Aorta (tissue), 5 donors: ENCODE data around the gene CXCR2. TPM values are rescaled to one million over a fixed set of nuclear protein-coding genes. Genes with fewer than 3 reads are reported as not detected.
"Not testable (repeated sequence)": the region's sequence is repeated elsewhere in the genome, so short reads cannot be mapped to it uniquely, and the experiment has no call there.

Experiments used
- ATAC-seq: fragments of 200-7000 bp; cut with Tn5 transposase; one replicate; pipeline ENCODE4 v1.9.1; 2022; ENCODE audit warnings: moderate library complexity; ENCODE audit not compliant: low FRiP score
- DNase-seq, 2 donors: peaks; one replicate each; pipeline ENCODE4 v3.0.0-alpha.2; 2020
- H3K27ac ChIP-seq, 2 donors: one replicate each; pipeline ENCODE4 v1.5.1; 2013; ENCODE audit warnings: low read length in 2 of 2, mild to moderate bottlenecking in 2 of 2, moderate library complexity in 2 of 2, control low read depth in 1 of 2, inconsistent platforms in 1 of 2, low read depth in 1 of 2
- H3K27me3 ChIP-seq, 2 donors: one replicate each; pipeline ENCODE4 v1.6.1; 2013; ENCODE audit warnings: control low read depth in 1 of 2, low read length in 1 of 2, mild to moderate bottlenecking in 1 of 2, moderate library complexity in 1 of 2; ENCODE audit not compliant: insufficient read depth in 2 of 2, control insufficient read depth in 1 of 2
- H3K36me3 ChIP-seq, 2 donors: one replicate each; pipeline ENCODE4 v1.6.1; 2013; ENCODE audit warnings: control low read depth in 1 of 2, low read length in 1 of 2, mild to moderate bottlenecking in 1 of 2; ENCODE audit not compliant: insufficient read depth in 2 of 2, control insufficient read depth in 1 of 2
- H3K4me1 ChIP-seq, 2 donors: one replicate each; pipeline ENCODE4 v1.6.1; 2013; ENCODE audit warnings: low read length in 2 of 2, control low read depth in 1 of 2, mild to moderate bottlenecking in 1 of 2, moderate library complexity in 1 of 2; ENCODE audit not compliant: insufficient read depth in 2 of 2, control insufficient read depth in 1 of 2
- H3K4me3 ChIP-seq, 2 donors: one replicate each; pipeline ENCODE4 v1.5.1; 2013; ENCODE audit warnings: low read length in 2 of 2, control low read depth in 1 of 2, mild to moderate bottlenecking in 1 of 2
- H3K9me3 ChIP-seq: one replicate; pipeline ENCODE4 v1.6.1; 2013; ENCODE audit warnings: mild to moderate bottlenecking, low read length; ENCODE audit not compliant: control insufficient read depth
- WGBS, 2 donors: extraction: QIAGEN DNeasy Blood & Tissue Kit; methylation state at CpG; one replicate each; pipeline ENCODE4 v1.1.7; 2013; 5-methylcytosine and 5-hydroxymethylcytosine counted together
- intact Hi-C, 2 donors: fragments of 100-400 bp; cut with DNase I; formaldehyde crosslinking; loops; one replicate each; pipeline versions ENCODE4 v1.14.2 to v1.15.0; 2022
- polyA plus RNA-seq, 2 donors: library from polyadenylated mRNA; stranded (reverse); fragments of 200-250 nt; gene quantifications; one replicate each; pipeline ENCODE4 v1.2.3, GENCODE V29; 2013
- total RNA-seq, 2 donors: library from RNA; stranded (reverse); fragmentation: NEBNext Ultra II Directional; extraction: Animal tissue kit (Norgen Biotek cat#: 25700); gene quantifications; one replicate each; pipeline ENCODE4 v1.2.1, GENCODE V29; 2021
- donor health status: healthy with polysubstance abuse.
- donor health status: Bipolar disorder and iron deficiency.
- donor health status: DM: no; HTN: no; CAD: no.
- donor health status: DM: no; HTN: no; CAD: no.
- donor health status: DM: yes; HTN: yes; CAD: no.

Gene CXCR2
- total and polyA plus RNA-seq, 4 donors, result 0.05 to 4.9 (median 2.1) TPM

DNA sequence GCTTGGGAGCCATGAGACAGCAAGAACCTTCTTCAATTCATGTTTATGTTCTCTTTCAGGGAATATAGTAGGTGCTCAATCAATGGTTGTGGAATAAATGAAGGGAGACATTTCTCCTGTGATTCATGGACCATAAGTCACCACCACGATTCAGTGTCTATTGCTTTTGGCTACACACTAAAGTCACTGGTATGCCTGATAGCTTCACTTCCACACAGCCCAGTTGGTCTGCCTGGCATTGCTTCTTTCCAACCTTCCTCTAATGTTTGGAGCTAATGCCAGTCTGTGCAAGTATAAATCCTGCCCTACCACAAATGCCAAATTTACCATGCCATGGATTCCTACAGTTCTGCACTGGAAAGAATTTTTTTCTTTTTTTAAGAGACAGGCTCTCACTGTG, 42.2 kb downstream of the CXCR2 start:
- intact Hi-C loops, result no loop called here
- ATAC-seq (no peak), DNase-seq (no peak)
- 18 to 22% methylated on average over 1 of the region's 1 CpG for WGBS, 2 donors
- Histone ChIP-seq H3K4me3 (no peak overlapping the region), H3K36me3 (no peaks in the 10 kb centered on the region), H3K27ac (no peak overlapping the region), H3K27me3 (no peaks in the 10 kb centered on the region), H3K9me3 (no peaks in the 10 kb centered on the region), H3K4me1 (no peaks in the 10 kb centered on the region)

DNA sequence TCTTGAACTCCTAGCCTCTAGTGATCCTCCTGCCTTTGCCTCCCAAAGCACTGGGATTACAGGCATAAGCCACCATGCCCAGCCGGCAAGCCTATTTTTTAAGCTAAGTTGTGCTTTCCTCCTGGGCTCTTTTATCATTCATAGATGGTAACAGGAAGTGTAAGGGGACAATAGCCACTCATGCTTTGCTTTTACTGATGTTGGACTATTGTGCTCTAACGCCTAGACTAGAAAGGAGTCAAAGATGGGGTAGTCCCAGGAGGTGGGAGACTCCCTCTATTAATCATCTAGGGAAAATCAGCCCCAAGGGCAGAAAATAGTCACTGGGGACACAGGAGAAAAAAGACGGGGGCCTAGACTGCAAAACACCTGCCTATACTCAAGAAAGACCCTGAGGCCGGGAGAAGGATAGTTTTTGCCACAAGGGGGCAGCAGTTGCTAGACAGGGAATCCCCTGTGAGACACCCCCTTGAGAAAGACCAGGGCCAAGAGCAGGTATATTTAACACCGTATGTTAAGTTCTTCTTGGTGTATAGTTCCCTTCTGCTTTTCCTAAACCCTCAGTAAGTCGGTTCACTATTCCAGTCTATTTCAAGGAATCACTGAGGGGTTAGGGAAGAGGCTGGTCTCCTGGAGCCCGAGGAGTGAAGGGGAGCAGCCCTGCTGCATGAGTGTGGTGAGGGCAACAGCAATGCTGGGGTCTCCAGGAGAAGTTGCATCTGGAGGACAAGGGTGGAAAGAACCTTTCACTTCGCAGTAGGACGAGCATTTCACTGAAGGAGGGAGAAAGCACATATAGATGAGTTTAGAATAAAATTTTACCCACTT, 43.0 kb downstream of the CXCR2 start:
- no peak overlapping the region for H3K4me3 ChIP-seq
- no peaks in the 10 kb centered on the region for H3K4me1 ChIP-seq
- H3K36me3 ChIP-seq, result no peaks in the 10 kb centered on the region
- no peaks in the 10 kb centered on the region for H3K27me3 ChIP-seq
- H3K27ac ChIP-seq, result no peak overlapping the region
- ATAC-seq (no peak), DNase-seq (peak in 1 of 2 donors; percentile 78)
- no peaks in the 10 kb centered on the region for H3K9me3 ChIP-seq
- intact Hi-C loops, result no loop called here
- WGBS, 2 donors, result 51 to 53% methylated on average over 9 of the region's 9 CpGs

DNA sequence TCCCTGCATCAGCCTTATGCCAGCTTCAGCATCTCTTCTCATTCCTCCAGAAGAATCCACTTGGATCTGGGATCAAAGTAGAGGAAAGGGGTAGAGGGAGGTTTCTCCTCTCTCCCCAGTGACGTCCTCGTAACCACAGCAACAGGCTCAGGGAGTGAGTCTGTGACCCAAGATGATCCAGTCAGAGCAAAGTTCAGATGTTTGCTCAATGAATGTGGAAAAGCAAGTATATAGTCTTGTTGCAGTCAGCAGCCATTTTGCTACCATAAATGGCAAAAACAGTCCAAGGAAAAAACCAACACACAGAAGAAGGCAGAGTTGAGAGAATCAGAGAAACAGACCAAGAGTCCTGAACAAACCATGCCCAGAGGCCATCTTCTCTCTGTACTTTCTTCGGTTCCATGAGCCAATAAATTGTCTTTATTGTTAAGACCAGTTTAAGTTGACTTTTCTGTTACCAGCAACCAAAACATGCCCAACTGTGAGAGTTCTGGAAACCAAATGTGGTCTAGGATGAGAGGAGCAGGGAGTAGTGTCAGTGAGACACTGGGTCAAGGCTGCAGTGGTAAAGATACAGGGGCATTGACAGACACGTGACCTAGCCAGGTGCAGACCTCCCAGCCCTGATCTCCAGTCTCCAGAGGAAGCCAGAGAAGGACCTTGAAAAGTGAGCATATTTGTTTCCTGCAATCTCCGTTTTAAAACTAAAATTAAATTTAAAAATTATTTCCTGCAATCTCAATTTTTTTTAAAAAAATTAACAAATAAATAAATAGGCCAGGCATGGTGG, 44.1 kb downstream of the CXCR2 start:
- ATAC-seq (no peak), DNase-seq (no peak)
- 81 to 82% methylated on average over 5 of the region's 5 CpGs for WGBS, 2 donors
- no peaks in the 10 kb centered on the region for H3K27me3 ChIP-seq
- intact Hi-C loops, result no loop called here
- no peaks in the 10 kb centered on the region for H3K4me1 ChIP-seq
- H3K36me3 ChIP-seq, result no peaks in the 10 kb centered on the region
- H3K27ac ChIP-seq, result no peak overlapping the region
- H3K4me3 ChIP-seq, result no peak overlapping the region
- no peaks in the 10 kb centered on the region for H3K9me3 ChIP-seq

DNA sequence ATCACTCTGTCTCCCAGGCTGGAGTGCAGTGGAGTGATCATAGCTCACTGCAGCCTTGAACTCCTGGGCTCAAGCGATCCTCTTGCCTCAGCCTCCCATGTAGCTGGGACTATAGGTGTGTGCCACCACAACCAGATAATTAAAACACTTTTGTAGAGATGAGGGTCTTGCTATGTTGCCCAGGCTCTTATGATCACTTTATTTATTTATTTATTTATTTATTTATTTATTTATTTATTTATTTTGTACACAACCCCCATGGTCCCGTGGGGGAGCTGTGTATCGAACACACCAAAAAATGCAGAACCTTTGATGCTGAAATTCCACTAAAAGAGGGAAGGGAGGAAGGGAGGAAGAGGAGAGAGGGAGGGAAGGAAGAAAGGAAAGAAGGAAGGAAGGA, 45.9 kb downstream of the CXCR2 start:
- ATAC-seq, DNase-seq, H3K27me3 ChIP-seq, H3K36me3 ChIP-seq, H3K4me3 ChIP-seq, H3K27ac ChIP-seq, H3K9me3 ChIP-seq, H3K4me1 ChIP-seq, intact Hi-C loops: not testable (repeated sequence)
- WGBS, 2 donors, result 86 to 87% methylated on average over 3 of the region's 3 CpGs

DNA sequence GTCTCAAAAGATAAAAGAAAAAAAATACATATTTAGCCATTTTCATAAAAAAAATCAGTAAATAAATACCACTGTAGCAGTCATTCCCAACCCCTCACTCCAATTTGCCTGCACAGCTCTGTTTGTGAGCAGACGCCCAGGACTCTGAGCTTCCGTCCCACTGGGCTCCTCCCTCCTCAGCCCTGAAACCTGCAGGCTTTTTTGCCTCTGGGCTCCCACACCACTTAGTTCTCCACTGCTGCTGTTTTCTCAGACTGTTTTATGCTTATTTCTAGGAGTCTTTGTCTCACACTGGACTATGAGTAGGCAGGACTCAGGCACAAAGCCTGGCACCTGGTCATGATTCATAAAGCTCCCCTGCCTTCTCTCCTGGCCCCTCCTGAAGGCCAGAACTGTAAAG, 47.0 kb downstream of the CXCR2 start:
- DNase-seq (no peak), ATAC-seq (no peak)
- Histone ChIP-seq H3K9me3 (no peaks in the 10 kb centered on the region), H3K27me3 (no peaks in the 10 kb centered on the region), H3K4me3 (no peak overlapping the region), H3K27ac (no peak overlapping the region), H3K36me3 (no peaks in the 10 kb centered on the region), H3K4me1 (no peaks in the 10 kb centered on the region)
- intact Hi-C loops, result no loop called here
- WGBS, 2 donors, result 77 to 89% methylated on average over 2 of the region's 2 CpGs

DNA sequence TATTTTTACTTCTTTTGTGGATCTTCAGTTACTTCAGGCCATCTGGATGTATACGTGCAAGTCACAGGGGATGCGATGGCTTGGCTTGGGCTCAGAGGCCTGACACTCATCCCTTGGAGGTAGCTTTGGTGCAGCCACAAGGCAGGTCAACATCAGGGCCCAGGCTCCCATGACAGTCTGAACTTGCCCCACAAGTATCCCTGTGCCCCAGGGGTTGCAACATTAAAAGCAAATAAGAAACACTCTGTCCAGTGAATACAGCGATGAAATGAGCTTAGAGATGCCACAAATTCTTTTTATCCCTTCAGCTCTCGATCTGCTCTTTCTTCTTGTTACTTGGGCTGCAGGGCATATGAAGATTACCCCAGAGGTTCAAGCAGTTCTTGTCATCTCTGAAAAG, 54.0 kb downstream of the CXCR2 start:
- intact Hi-C loops, result loop anchor here in 1 of 2 donors (10.0 kb wide), 1 partner anchor 215 kb away; the partner anchor contains the start of gene CTDSP1
- no peaks in the 10 kb centered on the region for H3K27me3 ChIP-seq
- DNase-seq, result no peak
- no peaks in the 10 kb centered on the region for H3K36me3 ChIP-seq
- no peaks in the 10 kb centered on the region for H3K9me3 ChIP-seq
- no peak overlapping the region for H3K4me3 ChIP-seq
- H3K27ac ChIP-seq, result no peak overlapping the region
- 90 to 91% methylated on average over 4 of the region's 4 CpGs for WGBS, 2 donors
- H3K4me1 ChIP-seq, result no peaks in the 10 kb centered on the region
- no peak for ATAC-seq

DNA sequence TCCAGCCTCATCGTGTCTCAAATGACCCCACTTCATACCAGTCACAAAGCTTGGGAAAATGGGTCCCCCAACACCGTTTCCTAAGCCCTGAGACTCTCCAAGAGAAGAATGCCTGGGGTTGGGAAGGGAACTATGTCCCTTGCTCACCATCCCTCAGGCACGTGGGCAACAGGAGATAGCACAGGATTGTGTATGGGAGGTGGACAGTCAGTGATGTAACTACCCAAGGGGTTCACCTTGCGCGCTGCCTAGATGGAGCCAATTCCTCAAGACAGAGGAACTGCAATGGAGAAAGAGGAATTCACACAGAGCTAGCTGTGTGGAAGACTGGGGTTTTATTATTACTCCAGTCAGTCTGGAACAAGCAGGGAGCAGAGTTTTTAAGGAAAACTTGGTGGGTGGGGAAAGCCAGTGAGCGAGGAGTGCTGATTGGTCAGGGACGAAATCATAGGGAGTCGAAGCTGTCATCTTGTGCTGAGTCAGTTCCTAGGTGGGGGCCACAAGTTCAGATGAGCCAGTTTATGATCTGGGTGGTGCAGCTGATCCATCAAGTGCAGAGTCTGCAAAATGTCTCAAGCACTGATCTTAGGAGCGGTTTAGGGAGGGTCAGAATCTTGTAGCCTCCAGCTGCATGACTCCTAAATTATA, 54.8 kb downstream of the CXCR2 start:
- Histone ChIP-seq H3K9me3 (no peaks in the 10 kb centered on the region), H3K4me1 (no peaks in the 10 kb centered on the region), H3K27ac (no peak overlapping the region), H3K4me3 (no peak overlapping the region), H3K27me3 (no peaks in the 10 kb centered on the region), H3K36me3 (no peaks in the 10 kb centered on the region)
- DNase-seq, result no peak
- ATAC-seq, result no peak
- intact Hi-C loops, result loop anchor here in 1 of 2 donors (10.0 kb wide), 1 partner anchor 214 kb away; the partner anchor contains the start of gene CTDSP1
- 65 to 72% methylated on average over 9 of the region's 9 CpGs for WGBS, 2 donors

DNA sequence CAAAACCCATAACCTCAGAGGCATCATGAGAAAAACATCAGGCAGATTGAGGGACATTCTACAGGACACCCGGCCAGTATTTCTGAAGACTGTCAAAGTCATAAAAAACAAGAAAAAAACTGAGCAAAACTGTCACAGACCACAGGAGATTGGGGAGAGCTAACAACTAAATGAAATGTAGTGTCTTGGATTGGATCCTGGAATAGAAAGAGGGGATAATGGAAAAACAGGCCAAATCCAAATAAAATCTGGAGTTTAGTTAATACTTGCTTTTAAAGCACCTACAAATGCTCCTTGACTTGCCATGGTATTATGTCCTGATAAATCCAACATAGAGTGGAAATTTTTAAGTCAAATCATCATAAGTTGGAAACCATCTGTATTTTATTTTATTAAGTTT, 58.5 kb downstream of the CXCR2 start:
- H3K9me3 ChIP-seq, result no peaks in the 10 kb centered on the region
- ATAC-seq, result no peak
- no peaks in the 10 kb centered on the region for H3K27me3 ChIP-seq
- no peak overlapping the region for H3K4me3 ChIP-seq
- H3K4me1 ChIP-seq, result peaks cover 0 to 3% of the 10 kb centered on the region in 2 donors
- intact Hi-C loops, result loop anchor here in 1 of 2 donors (10.0 kb wide), 1 partner anchor 210 kb away; the partner anchor contains the start of gene CTDSP1
- H3K27ac ChIP-seq, result no peak overlapping the region
- WGBS, 2 donors, result 91 to 92% methylated on average over 1 of the region's 1 CpG
- no peaks in the 10 kb centered on the region for H3K36me3 ChIP-seq
- no peak for DNase-seq
